Esophagus squamous epithelium (tissue), 4 donors: ENCODE results near the gene IARS2.
A peak's percentile ranks its signal among the peaks of the same experiment; 100 is the strongest.

Experiments used
- CTCF ChIP-seq, 6 experiments: fragments of 450-650 bp in 4 of 6; fragments of 200-600 bp in 2 of 6; sonication (generic) in 2 of 6; IDR thresholded peaks; one replicate each; pipeline ENCODE4 v1.5.1; 2016 to 2019; ENCODE audit warnings: antibody characterized with exemption in 6 of 6, mild to moderate bottlenecking in 4 of 6, moderate library complexity in 4 of 6
- POLR2A ChIP-seq, 4 donors: fragments of 450-650 bp; IDR thresholded peaks; one replicate each; pipeline ENCODE4 v1.6.1; 2017; ENCODE audit warnings: antibody characterized with exemption in 4 of 4, mild to moderate bottlenecking in 4 of 4, moderate library complexity in 3 of 4

GRCh38 chr1:220123889-220124288 is 30.0 kb downstream of the IARS2 start:
- TF ChIP-seq POLR2A (IDR thresholded peaks at IDR 0.05) (no peak), CTCF (IDR thresholded peaks at IDR 0.05) (peak in 3 of 6 experiments; percentile 7 to 25 (median 9))
